Stomach (tissue), 4 donors: ENCODE measurements around the gene CUL4A.
"Not testable (repeated sequence)": the region's sequence is repeated elsewhere in the genome, so short reads cannot be mapped to it uniquely, and the experiment has no call there.

Source experiments
- POLR2A ChIP-seq, 4 donors: fragments of 450-650 bp; IDR thresholded peaks; one replicate each; pipeline ENCODE4 v1.6.1; 2016; ENCODE audit warnings: antibody characterized with exemption in 4 of 4, control low read depth in 2 of 4, mild to moderate bottlenecking in 1 of 4, moderate library complexity in 1 of 4
- TF ChIP-seq, protein P1 (sequence below), 7 experiments: fragments of 450-650 bp in 4 of 7; fragments of 200-600 bp in 3 of 7; sonication (generic) in 3 of 7; IDR thresholded peaks; one replicate each; pipeline ENCODE4 v1.5.1; 2016 to 2019; ENCODE audit warnings: antibody characterized with exemption in 7 of 7, control low read depth in 2 of 7, mild to moderate bottlenecking in 1 of 7

DNA sequence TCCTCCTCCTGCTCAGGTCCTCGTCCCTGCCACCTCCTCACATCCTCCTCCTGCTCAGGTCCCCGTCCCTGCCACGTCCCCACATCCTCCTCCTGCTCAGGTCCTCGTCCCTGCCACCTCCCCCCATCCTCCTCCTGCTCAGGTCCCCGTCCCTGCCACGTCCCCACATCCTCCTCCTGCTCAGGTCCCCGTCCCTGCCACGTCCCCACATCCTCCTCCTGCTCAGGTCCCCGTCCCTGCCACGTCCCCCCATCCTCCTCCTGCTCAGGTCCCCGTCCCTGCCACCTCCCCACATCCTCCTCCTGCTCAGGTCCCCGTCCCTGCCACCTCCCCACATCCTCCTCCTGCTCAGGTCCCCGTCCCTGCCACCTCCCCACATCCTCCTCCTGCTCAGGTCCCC is 47.4 kb upstream of the CUL4A start:
- TF ChIP-seq, protein P1, sequence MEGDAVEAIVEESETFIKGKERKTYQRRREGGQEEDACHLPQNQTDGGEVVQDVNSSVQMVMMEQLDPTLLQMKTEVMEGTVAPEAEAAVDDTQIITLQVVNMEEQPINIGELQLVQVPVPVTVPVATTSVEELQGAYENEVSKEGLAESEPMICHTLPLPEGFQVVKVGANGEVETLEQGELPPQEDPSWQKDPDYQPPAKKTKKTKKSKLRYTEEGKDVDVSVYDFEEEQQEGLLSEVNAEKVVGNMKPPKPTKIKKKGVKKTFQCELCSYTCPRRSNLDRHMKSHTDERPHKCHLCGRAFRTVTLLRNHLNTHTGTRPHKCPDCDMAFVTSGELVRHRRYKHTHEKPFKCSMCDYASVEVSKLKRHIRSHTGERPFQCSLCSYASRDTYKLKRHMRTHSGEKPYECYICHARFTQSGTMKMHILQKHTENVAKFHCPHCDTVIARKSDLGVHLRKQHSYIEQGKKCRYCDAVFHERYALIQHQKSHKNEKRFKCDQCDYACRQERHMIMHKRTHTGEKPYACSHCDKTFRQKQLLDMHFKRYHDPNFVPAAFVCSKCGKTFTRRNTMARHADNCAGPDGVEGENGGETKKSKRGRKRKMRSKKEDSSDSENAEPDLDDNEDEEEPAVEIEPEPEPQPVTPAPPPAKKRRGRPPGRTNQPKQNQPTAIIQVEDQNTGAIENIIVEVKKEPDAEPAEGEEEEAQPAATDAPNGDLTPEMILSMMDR (IDR thresholded peaks at IDR 0.05): not testable (repeated sequence)
- TF ChIP-seq POLR2A (IDR thresholded peaks at IDR 0.05): not testable (repeated sequence)
